ENCODE measurements around the gene PDE4D. TPM values are rescaled to one million over a fixed set of nuclear protein-coding genes. Genes with fewer than 3 reads are reported as not detected.

Gene PDE4D
- total RNA-seq, 1 experiment from 2014 or later: 2.4 TPM

DNA sequence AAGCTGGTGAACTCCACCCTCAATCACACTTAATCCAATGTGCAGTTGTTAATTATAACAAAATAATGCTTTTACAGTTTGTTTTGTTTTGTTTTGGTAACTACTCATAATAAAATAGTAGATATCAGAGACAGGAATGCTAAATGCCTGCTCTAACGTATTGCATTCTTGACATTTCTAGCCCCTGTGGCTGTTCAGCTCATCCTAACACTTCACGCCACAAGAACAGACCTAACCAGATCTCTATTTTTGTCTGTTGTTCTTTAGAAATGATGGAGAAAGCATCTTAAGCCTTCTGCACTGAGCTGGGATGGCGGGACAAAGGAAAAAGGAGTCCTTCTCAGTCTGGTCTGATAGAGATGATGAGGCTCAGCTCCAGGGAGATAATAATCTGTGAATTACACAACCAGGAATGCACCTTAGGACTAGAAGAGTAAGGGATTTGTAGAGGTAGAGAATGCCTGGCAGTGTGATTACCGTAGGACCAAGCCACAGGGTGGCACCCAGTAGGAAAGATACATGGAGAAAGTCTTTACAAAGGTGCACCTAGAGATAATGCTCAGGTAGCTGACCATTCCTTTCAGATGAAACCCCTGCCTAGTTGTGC lies 628.8 kb downstream of the PDE4D start:
- H3K4me1 ChIP-seq (ENCODE audit: control insufficient read depth, insufficient read depth, low read length): no peaks in the 10 kb centered on the region
- no peak overlapping the region for H3K27ac ChIP-seq (ENCODE audit: low read length)
- CTCF ChIA-PET: no interaction called here
- no peak overlapping the region for H3K4me3 ChIP-seq (ENCODE audit: low read depth in 2 of 2, low read length in 2 of 2)
- BruUV-seq (replicated peaks): no TSS peak
- no peaks in the 10 kb centered on the region for H3K9me3 ChIP-seq (ENCODE audit: control insufficient read depth, insufficient read depth, low read depth, low read length)
- ATAC-seq (no peak), DNase-seq (ENCODE audit: low read depth, low spot score) (no peak)
- TF ChIP-seq POLR2AphosphoS5 (IDR thresholded peaks at IDR 0.05; ENCODE audit: low read depth, low read length) (no peak), SIN3A (IDR thresholded peaks at IDR 0.05; ENCODE audit: borderline replicate concordance, insufficient read depth, low read depth, low read length) (no peak), TCF7L2 (IDR thresholded peaks at IDR 0.05; ENCODE audit: low read depth, low read length) (no peak)
- TF ChIP-seq, protein P1, sequence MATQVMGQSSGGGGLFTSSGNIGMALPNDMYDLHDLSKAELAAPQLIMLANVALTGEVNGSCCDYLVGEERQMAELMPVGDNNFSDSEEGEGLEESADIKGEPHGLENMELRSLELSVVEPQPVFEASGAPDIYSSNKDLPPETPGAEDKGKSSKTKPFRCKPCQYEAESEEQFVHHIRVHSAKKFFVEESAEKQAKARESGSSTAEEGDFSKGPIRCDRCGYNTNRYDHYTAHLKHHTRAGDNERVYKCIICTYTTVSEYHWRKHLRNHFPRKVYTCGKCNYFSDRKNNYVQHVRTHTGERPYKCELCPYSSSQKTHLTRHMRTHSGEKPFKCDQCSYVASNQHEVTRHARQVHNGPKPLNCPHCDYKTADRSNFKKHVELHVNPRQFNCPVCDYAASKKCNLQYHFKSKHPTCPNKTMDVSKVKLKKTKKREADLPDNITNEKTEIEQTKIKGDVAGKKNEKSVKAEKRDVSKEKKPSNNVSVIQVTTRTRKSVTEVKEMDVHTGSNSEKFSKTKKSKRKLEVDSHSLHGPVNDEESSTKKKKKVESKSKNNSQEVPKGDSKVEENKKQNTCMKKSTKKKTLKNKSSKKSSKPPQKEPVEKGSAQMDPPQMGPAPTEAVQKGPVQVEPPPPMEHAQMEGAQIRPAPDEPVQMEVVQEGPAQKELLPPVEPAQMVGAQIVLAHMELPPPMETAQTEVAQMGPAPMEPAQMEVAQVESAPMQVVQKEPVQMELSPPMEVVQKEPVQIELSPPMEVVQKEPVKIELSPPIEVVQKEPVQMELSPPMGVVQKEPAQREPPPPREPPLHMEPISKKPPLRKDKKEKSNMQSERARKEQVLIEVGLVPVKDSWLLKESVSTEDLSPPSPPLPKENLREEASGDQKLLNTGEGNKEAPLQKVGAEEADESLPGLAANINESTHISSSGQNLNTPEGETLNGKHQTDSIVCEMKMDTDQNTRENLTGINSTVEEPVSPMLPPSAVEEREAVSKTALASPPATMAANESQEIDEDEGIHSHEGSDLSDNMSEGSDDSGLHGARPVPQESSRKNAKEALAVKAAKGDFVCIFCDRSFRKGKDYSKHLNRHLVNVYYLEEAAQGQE (IDR thresholded peaks at IDR 0.05; ENCODE audit: insufficient read depth in 1 of 2, low read depth in 2 of 2, low read length in 1 of 2): no peak
- TF ChIP-seq, protein P2, sequence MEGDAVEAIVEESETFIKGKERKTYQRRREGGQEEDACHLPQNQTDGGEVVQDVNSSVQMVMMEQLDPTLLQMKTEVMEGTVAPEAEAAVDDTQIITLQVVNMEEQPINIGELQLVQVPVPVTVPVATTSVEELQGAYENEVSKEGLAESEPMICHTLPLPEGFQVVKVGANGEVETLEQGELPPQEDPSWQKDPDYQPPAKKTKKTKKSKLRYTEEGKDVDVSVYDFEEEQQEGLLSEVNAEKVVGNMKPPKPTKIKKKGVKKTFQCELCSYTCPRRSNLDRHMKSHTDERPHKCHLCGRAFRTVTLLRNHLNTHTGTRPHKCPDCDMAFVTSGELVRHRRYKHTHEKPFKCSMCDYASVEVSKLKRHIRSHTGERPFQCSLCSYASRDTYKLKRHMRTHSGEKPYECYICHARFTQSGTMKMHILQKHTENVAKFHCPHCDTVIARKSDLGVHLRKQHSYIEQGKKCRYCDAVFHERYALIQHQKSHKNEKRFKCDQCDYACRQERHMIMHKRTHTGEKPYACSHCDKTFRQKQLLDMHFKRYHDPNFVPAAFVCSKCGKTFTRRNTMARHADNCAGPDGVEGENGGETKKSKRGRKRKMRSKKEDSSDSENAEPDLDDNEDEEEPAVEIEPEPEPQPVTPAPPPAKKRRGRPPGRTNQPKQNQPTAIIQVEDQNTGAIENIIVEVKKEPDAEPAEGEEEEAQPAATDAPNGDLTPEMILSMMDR (IDR thresholded peaks at IDR 0.05): no peak
- H3K36me3 ChIP-seq (ENCODE audit: control insufficient read depth, insufficient read depth, low read length): no peaks in the 10 kb centered on the region
- intact Hi-C loops (cut with micrococcal nuclease; ENCODE audit: unreplicated experiment): no loop called here
- in situ Hi-C loops (cut with HindIII; ENCODE audit: low pct_unique_long_range_greater_than_20kb, low sequenced_read_pairs): no loop called here
- POLR2A ChIA-PET: no interaction called here
- no peaks in the 10 kb centered on the region; the same call in 1 of the 2 replicates for H3K27me3 ChIP-seq (ENCODE audit: control insufficient read depth, insufficient read depth, low read length)

DNA sequence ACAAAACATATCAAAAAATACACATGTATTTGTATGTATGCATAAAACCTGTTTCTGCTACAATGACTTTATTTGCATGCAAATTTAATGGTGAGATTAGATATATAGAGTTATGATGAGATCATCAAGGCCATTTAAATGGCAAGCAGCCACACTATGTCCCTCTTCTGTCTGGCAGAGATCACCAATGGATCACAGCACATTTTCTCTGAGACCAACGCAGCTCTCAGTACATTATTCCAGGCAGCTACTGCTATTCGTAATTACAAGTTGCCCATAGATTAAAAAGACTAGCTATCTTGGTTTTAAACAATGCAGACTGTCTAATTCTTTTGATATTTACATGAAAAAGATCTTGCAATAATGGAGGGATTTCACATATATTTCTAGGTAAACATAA lies 629.5 kb downstream of the PDE4D start:
- no TSS peak for BruUV-seq (replicated peaks)
- Histone ChIP-seq H3K36me3 (ENCODE audit: control insufficient read depth, insufficient read depth, low read length) (no peaks in the 10 kb centered on the region), H3K4me1 (ENCODE audit: control insufficient read depth, insufficient read depth, low read length) (no peaks in the 10 kb centered on the region), H3K9me3 (ENCODE audit: control insufficient read depth, insufficient read depth, low read depth, low read length) (no peaks in the 10 kb centered on the region), H3K27me3 (ENCODE audit: control insufficient read depth, insufficient read depth, low read length) (no peaks in the 10 kb centered on the region; the same call in 1 of the 2 replicates), H3K27ac (ENCODE audit: low read length) (no peak overlapping the region), H3K4me3 (ENCODE audit: low read depth in 2 of 2, low read length in 2 of 2) (no peak overlapping the region)
- DNase-seq (ENCODE audit: low read depth, low spot score) (no peak), ATAC-seq (no peak)
- no peak for TF ChIP-seq POLR2AphosphoS5 (IDR thresholded peaks at IDR 0.05; ENCODE audit: low read depth, low read length)
- TF ChIP-seq SIN3A (IDR thresholded peaks at IDR 0.05; ENCODE audit: borderline replicate concordance, insufficient read depth, low read depth, low read length): no peak
- TF ChIP-seq TCF7L2 (IDR thresholded peaks at IDR 0.05; ENCODE audit: low read depth, low read length): no peak
- TF ChIP-seq, protein P2 (IDR thresholded peaks at IDR 0.05): no peak
- TF ChIP-seq, protein P1 (IDR thresholded peaks at IDR 0.05; ENCODE audit: insufficient read depth in 1 of 2, low read depth in 2 of 2, low read length in 1 of 2): no peak
- intact Hi-C loops (cut with micrococcal nuclease; ENCODE audit: unreplicated experiment): no loop called here
- in situ Hi-C loops (cut with HindIII; ENCODE audit: low pct_unique_long_range_greater_than_20kb, low sequenced_read_pairs): no loop called here
- ChIA-PET POLR2A (no interaction called here), CTCF (no interaction called here)
